HG03521 (cell line): ENCODE data around the gene PTGS1.

ENCODE experiments used
- ATAC-seq: cut with Tn5 transposase; IDR thresholded peaks from one replicate; pipeline ENCODE4 v1.9.1; 2021; ENCODE audit warnings: mild to moderate bottlenecking, moderate library complexity; ENCODE audit not compliant: unreplicated experiment

PTGS1 gene

DNA sequence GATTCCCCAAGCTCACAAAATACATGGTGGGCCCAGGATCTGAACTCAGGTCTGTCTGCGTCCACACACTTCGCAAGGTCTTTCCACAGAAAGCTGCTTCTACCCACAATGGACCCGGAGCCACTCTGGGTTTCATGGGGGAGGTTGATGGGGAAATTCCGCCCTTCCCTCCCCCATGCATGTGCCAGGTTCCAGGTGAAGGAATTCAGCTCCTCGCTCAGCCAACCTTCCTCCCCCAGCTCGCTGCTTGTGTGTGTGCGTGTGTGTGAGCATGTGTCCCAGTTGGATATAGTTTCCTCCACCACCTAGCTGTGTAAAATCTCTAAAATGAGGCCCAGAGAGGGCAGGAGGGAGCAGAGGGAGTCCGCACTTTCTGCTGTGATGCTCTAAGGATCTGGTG is 1.0 kb downstream of the PTGS1 start:
- no peak for ATAC-seq

DNA sequence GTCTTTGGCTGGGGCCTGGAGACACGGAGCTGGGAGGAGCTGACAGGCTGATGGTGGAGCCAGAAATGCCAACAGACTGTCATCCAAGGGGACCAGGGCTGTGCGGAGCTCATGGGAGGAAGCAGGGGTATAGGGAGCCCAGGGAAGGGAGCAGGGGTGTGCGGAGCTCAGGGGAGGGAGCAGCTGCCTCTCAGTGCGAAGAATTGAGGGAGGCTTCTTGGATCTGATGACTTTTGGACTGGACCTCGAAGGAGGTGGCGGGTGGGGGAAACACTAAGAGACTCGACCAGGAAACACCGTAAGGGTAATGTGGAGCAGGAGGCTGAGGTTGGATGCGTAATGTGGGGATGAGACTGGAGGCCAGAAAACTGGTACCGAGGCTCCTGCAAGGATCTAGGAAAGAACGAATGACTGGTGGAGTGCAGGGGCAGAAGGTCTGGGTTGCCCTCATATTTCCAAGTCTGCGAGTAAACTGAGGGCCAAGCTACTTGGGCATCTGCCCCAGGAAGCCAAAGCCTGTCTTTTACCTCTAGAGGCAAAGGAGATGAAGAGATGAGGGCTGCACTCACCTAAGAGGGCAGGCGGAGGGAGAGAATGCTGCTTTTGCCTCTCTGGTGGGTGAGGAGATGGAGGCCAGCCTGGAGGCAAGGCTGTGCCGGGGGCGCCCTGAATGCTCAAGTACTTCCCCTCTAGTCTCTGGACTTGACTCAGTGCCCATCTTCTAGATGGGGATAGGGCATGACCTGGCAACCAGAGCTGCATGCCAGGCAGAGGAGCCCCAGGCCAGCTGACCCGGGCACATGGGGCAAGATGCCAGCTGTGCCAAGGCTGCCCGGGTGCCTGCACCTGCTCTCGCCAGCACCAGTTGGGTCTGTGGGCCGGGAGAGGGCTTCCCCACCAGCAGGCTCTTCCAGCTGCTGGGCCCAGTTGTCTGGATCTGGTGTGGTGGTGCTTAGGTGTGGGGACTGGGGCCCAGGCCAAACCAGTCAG is 2.3 kb downstream of the PTGS1 start:
- ATAC-seq, result no peak

DNA sequence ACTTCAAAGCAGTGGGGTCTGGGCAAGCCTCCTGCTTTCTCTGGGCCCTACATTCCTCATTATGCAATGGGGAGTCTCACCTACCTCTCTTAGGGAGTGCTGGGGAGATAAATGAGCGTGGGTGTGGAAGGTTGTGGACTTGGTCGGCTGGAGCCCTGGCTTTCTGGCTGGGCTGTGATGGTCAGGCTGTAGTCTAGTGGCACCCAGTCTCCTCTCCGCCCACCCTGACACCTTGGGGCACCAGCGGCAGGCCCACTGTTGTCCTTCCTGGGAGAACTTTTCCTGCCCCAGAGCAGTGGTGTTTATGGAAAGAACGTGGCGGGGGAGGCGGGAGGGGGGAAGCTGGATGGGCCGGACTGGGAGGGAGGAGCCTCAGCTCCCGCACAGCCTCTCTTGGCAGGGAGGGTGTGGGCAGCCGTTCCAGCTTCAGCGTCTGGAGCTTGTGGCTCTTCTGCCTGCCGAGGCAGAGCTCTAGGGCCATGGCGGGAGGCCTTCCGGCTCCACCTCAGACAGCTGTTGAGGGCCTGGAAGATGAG is 4.1 kb downstream of the PTGS1 start:
- ATAC-seq, result no peak

- no peak for ATAC-seq
Measured at GRCh38 chr9:122376796-122377195, 6.0 kb downstream of the PTGS1 start.

DNA sequence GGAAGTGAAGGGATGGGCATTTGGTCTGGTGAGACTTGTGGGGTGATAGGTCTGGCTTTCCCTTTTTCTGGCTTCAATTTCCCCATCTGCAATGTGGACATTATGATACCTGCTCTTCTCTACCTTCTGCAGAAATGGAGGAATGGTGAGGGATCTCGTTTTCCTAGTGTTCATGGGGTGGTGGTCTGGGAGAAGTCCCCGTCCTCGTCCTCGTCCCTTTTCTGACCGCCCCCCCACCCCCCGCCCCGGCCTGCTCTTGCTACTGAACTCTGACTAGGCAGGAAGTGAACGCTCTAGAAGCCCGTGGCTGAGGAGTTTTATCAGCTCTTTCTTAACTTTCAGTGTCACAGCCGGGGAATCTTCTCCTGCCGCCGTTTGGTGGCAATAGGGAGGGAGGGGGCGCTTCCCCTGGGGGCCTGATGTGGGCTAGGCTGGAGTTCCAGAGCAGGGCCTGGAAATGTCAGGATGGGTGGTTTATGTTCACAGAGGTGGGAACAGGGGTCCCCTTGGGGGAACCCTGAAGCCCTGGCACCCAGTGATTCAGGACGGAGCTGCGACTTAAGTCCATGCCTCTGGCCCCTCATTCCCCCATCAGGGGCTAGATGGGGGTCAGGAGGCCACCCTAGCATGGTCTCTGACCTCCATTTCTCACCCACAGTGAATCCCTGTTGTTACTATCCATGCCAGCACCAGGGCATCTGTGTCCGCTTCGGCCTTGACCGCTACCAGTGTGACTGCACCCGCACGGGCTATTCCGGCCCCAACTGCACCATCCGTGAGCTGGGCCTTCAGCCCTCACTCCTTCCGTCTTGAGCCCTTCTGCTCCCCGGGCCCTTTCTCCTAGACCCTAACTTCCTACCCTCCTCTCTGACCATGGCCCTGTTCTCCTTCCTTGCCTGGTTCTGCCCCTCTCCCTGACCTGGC is 6.7 kb downstream of the PTGS1 start:
- no peak for ATAC-seq

- ATAC-seq, result no peak
Measured at GRCh38 chr9:122378236-122378635, 7.4 kb downstream of the PTGS1 start.

- no peak for ATAC-seq
Measured at GRCh38 chr9:122379340-122379739, 8.5 kb downstream of the PTGS1 start.

DNA sequence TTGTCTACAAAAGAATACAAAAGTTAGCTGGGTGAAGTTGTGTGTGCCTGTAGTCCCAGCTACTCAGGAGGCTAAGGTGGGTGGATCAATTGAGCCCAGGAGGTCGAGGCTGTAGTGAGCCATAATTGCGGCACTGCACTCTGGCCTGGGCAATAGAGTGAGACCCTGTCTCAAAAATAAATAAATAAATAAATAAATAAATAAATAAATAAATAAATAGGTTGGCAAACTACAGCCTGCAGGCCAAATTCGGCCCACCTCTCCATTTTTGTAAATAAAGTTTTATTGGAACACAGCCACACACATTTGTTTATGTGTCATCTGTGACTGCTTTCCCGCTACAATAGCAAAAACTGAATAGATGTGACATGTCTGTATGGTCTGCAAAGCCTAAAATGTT is 9.5 kb downstream of the PTGS1 start:
- no peak for ATAC-seq

GRCh38 chr9:122381206-122381950 is 10.6 kb downstream of the PTGS1 start:
- no peak for ATAC-seq

DNA sequence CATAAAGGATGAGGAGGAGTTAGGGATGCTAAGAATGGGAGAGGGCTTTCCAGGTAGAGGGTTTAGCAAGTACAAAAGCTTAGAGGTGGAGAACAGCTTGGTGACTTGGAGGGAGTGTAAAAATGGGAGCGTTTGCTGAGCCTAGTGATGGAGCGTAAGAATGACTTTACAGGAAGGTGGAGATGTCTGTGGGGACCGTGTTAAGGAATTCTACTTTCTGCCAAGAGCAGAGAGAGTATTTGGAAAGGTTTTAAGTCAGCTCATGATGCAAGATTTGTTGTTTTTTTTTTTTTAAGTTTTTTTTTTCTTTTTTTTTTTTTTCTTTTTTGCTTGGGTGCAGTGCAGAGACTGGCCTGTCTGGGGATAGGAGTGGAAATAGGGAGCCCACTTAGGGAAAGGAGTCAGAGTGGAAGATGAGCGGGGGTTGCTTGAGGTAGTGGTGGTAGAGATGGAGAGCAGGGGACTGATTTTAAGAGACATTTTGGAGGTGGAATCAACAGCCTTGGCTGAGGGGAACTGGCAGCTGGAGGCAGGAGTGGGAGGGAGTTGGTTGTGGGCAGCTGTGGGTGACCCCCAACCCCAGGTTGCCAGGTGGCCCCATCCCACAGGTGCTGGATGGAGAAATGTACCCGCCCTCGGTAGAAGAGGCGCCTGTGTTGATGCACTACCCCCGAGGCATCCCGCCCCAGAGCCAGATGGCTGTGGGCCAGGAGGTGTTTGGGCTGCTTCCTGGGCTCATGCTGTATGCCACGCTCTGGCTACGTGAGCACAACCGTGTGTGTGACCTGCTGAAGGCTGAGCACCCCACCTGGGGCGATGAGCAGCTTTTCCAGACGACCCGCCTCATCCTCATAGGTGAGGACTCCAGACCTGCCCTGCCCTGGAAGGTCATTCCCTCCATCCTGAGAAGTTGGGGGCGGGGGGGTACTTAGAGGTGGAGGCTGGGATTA is 12.4 kb downstream of the PTGS1 start:
- ATAC-seq, result no peak

DNA sequence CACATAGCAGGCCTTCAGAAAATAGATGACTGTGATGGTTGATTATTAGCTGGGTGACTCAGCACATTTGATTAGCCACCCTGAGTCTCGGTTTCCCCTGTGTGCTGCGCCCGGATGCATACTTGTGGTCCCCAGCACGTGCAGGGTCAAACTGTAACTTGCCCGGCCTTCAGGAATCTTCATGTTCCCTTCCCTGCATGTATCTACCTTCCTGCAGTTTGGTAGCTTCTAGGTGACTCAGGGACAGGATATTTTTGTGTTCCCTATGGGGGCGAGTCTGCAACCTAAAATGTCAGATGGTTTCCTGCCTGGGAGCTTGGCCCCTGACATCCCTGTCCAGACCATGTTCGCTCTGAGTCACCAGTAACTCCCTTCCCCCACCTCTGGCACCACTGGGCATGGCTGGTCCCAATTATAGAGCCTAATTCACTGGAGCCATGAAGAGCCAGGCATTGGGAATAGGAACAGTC is 13.2 kb downstream of the PTGS1 start:
- no peak for ATAC-seq

DNA sequence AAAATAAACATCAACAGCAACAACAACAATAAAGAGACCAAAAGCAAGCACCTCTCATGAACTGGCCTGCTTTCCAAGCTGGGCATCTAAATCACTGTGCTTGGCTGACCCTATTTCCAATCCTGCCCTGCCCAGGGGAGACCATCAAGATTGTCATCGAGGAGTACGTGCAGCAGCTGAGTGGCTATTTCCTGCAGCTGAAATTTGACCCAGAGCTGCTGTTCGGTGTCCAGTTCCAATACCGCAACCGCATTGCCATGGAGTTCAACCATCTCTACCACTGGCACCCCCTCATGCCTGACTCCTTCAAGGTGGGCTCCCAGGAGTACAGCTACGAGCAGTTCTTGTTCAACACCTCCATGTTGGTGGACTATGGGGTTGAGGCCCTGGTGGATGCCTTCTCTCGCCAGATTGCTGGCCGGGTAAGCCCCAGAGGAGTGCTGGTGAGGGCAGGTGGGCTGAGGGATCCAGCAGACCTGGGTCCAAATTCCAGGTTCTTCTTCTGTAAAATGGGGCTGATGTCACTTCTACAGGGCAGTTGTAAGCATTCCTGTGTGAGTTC is 15.6 kb downstream of the PTGS1 start:
- no peak for ATAC-seq

- no peak for ATAC-seq
Measured at GRCh38 chr9:122387536-122387935, 16.7 kb downstream of the PTGS1 start.

- ATAC-seq, result no peak
Measured at GRCh38 chr9:122389195-122389594, 18.4 kb downstream of the PTGS1 start.

DNA sequence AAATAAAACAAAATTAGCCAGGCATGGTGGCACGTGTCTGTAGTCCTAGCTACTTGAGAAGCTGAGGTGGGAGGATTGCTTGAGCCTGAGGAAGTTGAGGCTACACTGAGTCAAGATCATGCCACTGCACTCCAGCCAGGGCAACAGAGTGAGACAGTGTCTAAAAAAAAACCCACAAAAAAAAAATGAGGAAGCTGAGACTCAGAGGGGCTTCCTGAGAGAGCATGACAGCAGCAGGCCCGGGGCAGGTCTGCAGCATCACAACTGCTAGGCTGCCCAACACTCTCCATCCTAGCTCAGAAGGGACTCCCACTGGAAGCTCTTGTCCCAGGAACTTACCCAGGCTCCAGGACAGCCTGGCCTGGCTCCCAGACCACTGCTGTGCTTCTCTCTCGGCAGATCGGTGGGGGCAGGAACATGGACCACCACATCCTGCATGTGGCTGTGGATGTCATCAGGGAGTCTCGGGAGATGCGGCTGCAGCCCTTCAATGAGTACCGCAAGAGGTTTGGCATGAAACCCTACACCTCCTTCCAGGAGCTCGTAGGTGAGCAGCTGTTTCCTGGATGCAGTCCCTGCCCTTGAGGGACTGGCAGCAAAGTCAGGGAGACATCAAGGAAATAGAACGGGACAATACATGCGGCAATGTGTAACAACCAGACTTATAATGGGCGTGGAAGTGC is 19.1 kb downstream of the PTGS1 start:
- ATAC-seq, result no peak

DNA sequence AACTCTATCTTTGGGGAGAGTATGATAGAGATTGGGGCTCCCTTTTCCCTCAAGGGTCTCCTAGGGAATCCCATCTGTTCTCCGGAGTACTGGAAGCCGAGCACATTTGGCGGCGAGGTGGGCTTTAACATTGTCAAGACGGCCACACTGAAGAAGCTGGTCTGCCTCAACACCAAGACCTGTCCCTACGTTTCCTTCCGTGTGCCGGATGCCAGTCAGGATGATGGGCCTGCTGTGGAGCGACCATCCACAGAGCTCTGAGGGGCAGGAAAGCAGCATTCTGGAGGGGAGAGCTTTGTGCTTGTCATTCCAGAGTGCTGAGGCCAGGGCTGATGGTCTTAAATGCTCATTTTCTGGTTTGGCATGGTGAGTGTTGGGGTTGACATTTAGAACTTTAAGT is 21.5 kb downstream of the PTGS1 start:
- ATAC-seq, result no peak

DNA sequence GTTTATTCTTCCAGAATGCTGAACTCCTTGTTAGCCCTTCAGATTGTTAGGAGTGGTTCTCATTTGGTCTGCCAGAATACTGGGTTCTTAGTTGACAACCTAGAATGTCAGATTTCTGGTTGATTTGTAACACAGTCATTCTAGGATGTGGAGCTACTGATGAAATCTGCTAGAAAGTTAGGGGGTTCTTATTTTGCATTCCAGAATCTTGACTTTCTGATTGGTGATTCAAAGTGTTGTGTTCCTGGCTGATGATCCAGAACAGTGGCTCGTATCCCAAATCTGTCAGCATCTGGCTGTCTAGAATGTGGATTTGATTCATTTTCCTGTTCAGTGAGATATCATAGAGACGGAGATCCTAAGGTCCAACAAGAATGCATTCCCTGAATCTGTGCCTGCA is 21.9 kb downstream of the PTGS1 start:
- no peak for ATAC-seq

GRCh38 chr9:122393284-122393983 is 22.6 kb downstream of the PTGS1 start:
- ATAC-seq, result no peak
